Vagina (tissue), 2 donors: Measurements from ENCODE around the gene CCDC60.

ENCODE experiments used
- CTCF ChIP-seq, 3 experiments: fragments of 450-650 bp in 2 of 3; fragments of 200-600 bp in 1 of 3; sonication (generic) in 1 of 3; IDR thresholded peaks; one replicate each; pipeline ENCODE4 v1.5.1; 2017 to 2019; ENCODE audit warnings: antibody characterized with exemption in 3 of 3, mild to moderate bottlenecking in 2 of 3, moderate library complexity in 2 of 3
- POLR2A ChIP-seq, 2 donors: fragments of 450-650 bp; IDR thresholded peaks; one replicate each; pipeline ENCODE4 v1.6.1; 2017; ENCODE audit warnings: antibody characterized with exemption in 2 of 2, mild to moderate bottlenecking in 2 of 2, moderate library complexity in 2 of 2

- no peak for TF ChIP-seq CTCF (IDR thresholded peaks at IDR 0.05)
- no peak for TF ChIP-seq POLR2A (IDR thresholded peaks at IDR 0.05)
Measured at GRCh38 chr12:119479121-119479561, 144.6 kb downstream of the CCDC60 start.
